Camera-type eye (tissue), 1 donor: Measurements from ENCODE around the gene OR51A7. TPM values are rescaled to one million over a fixed set of nuclear protein-coding genes. Genes with fewer than 3 reads are reported as not detected.

Experiments
- total RNA-seq: library from RNA; depleted of rRNA; stranded (reverse); fragments of >200 nt; gene quantifications from one replicate; pipeline ENCODE4 v1.2.3, GENCODE V29; 2014

The OR51A7 gene, protein sequence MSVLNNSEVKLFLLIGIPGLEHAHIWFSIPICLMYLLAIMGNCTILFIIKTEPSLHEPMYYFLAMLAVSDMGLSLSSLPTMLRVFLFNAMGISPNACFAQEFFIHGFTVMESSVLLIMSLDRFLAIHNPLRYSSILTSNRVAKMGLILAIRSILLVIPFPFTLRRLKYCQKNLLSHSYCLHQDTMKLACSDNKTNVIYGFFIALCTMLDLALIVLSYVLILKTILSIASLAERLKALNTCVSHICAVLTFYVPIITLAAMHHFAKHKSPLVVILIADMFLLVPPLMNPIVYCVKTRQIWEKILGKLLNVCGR
- not detected for total RNA-seq

GRCh38 chr11:4903484-4903883, at the start of gene OR51A7:
OR51A7 (plus strand) TSS chr11:4903783; CDS start chr11:4907370, 3,587 bp downstream.

GRCh38 chr11:4881860-4882500, 21.6 kb upstream of the OR51A7 start, which contains the start of gene OR51T1:
OR51T1 (plus strand) TSS chr11:4881900; CDS start chr11:4881900, 0 bp downstream.

DNA sequence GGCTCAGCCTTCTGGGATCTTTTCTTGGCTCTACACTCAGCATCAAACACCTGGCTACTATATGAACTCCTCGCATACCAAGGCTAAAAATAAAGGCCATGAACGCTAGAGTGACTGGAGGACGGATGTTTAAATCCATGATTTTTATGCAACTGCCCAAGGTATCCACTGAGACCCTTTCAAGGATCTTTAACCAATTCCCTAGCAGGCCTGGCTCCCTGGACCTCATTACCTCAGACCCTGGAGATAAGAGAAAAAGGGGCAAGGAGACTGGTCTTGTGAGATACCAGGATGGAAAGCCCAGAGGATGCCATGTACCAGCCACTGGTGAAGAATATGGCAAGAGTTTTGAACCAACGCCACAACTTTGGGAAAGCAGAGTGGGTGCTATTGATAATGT, 15.7 kb downstream of the OR51A7 start, which contains the start of gene OR51G2:
Gene OR51G2 (minus strand): TSS at position 101 of the 400 bp plus-strand sequence. CDS start 3,687 bp downstream, outside the sequence.

DNA sequence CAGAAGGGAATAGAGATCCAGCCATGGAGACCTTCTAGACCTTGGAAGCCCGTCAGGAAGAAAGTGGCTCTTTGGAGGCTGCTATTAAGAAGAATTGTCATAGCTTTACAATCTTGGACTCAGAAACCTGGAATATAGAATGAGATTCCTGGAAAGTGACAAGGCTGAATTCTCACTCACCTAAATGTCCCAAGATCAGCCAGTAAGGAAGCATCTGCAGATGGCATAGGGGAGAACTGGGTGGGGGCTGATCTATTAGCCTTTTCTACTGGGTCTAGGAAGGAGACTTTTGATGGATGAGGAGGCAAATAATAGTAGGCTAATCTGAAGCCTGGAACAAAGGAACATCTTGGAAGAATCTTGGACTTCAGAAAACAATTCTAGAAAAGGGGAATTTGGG, 20.7 kb downstream of the OR51A7 start, which contains the start of gene OR51G1:
Gene OR51G1 (minus strand): TSS at position 101 of the 400 bp plus-strand sequence. CDS start 0 bp downstream, at position 101.

GRCh38 chr11:4947505-4947904, 43.9 kb downstream of the OR51A7 start, which contains the start of gene OR51A4:
OR51A4 (minus strand) TSS chr11:4947605; CDS start chr11:4947100, 505 bp downstream.

DNA sequence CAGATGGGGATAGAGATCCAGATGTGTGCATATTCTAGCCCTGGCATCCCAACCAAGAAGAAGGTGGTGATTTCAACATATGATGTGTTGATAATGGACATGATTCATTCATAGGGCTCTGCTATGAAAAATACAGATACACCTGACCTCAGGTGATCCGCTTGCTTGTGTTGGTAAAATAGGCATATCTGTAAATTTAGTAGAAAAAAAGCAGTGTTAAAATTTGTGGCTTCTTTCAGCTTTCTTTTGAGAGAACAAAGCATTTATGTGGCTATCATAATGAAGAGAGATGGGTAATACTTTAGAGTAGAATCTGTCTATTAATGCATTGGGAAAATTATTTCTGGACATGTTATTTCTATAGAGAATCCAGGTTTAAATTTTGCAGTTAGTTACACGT, 52.0 kb downstream of the OR51A7 start, which contains the start of gene OR51A2:
Gene OR51A2 (minus strand): TSS at position 101 of the 400 bp plus-strand sequence. CDS start 0 bp downstream, at position 101.

Other genes starting within 250 kb of the OR51A7 start
- 2.1 TPM for gene OR51E2, start 205.9 kb upstream of the OR51A7 start, total RNA-seq
- not detected for gene MMP26, start 199.0 kb upstream of the OR51A7 start, total RNA-seq
- not detected for gene OR51F1, start 133.8 kb upstream of the OR51A7 start, total RNA-seq
- not detected for gene OR52R1, start 99.4 kb upstream of the OR51A7 start, total RNA-seq
- not detected for gene OR51F2, start 82.5 kb upstream of the OR51A7 start, total RNA-seq
- gene OR51S1, start 54.6 kb upstream of the OR51A7 start, total RNA-seq: not detected
- gene OR51T1, start 21.9 kb upstream of the OR51A7 start, total RNA-seq: not detected
- gene OR51G2, start 15.6 kb downstream of the OR51A7 start, total RNA-seq: not detected
- gene OR51G1, start 20.6 kb downstream of the OR51A7 start, total RNA-seq: not detected
- gene OR51A4, start 43.8 kb downstream of the OR51A7 start, total RNA-seq: not detected
- gene OR51A2, start 51.9 kb downstream of the OR51A7 start, total RNA-seq: not detected
- not detected for gene OR51L1, start 91.1 kb downstream of the OR51A7 start, total RNA-seq
- gene OR52J3, start 142.7 kb downstream of the OR51A7 start, total RNA-seq: not detected
- gene OR52E2, start 155.8 kb downstream of the OR51A7 start, total RNA-seq: not detected
- gene OR52E1, start 165.8 kb downstream of the OR51A7 start, total RNA-seq: 0.60 TPM
- not detected for gene OR52A5, start 234.6 kb downstream of the OR51A7 start, total RNA-seq